OCI-M2 (cell line): ENCODE data around the gene MDK.

Source experiments
- DNase-seq: peaks from one replicate; lab custom pipeline; 2025; ENCODE audit not compliant: unreplicated experiment; lab: John Stamatoyannopoulos, UW

MDK gene, protein sequence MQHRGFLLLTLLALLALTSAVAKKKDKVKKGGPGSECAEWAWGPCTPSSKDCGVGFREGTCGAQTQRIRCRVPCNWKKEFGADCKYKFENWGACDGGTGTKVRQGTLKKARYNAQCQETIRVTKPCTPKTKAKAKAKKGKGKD

DNA sequence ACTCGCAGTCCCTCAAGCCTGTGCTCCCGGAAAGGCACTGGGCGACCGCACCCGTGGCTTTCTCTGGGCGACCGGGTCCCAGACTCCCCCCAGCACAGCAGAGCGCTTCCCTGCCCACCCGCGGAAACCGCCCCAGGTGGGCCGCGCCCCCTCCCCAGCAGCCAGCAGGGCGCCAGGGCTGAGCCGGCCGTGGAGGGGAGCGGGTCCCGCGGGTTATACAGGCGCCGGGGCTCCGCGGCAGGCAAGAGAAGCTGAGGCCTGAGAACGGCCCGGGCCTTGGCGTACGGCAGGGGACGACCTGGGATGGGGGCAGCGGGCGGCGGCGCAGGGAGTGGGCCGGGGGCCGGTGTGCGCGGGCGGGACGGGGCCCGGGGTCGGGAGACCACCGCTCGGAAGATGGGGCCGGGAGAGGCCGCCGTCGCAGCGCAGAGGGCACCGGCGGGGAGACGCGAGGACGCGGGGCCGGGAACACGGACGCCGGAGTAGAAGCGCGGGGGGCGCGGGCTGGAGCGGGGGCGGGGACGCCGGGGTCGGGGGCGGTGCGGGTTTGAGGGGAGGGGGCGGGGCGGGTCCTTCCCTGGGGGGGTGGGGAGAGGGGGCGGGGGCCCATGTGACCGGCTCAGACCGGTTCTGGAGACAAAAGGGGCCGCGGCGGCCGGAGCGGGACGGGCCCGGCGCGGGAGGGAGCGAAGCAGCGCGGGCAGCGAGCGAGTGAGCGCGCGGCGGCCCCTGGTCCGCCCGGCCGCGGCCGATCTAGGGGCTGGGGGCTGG is at the start of gene MDK:
TSS of gene MDK (plus strand) at position 622 of the 771 bp plus-strand sequence. CDS start 389 bp downstream, outside the sequence.
- DNase-seq, result no peak

DNA sequence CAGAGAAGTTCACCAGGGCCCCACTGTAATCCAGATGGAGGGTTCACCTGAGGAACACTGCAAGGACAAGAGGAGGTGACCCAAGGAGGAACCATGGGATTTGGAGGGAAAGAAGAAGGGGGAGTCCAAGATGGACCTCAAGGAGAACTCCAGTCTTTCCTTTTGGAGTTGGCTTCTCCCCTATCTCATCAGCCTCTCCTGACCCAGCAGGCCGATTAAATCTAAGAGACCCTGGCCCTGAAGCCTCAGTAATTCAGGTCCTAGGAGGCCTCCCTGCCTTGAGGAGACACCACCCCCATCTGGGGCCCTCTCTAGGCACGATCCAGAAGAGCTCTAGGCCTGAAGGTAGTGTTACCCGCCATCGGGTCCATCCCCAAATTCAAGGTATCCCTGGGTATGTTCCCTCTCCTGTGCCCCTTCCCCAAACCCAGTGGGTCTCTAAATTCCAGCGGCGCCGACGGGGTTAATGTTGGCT is 49.3 kb upstream of the MDK start:
- DNase-seq, result no peak

DNA sequence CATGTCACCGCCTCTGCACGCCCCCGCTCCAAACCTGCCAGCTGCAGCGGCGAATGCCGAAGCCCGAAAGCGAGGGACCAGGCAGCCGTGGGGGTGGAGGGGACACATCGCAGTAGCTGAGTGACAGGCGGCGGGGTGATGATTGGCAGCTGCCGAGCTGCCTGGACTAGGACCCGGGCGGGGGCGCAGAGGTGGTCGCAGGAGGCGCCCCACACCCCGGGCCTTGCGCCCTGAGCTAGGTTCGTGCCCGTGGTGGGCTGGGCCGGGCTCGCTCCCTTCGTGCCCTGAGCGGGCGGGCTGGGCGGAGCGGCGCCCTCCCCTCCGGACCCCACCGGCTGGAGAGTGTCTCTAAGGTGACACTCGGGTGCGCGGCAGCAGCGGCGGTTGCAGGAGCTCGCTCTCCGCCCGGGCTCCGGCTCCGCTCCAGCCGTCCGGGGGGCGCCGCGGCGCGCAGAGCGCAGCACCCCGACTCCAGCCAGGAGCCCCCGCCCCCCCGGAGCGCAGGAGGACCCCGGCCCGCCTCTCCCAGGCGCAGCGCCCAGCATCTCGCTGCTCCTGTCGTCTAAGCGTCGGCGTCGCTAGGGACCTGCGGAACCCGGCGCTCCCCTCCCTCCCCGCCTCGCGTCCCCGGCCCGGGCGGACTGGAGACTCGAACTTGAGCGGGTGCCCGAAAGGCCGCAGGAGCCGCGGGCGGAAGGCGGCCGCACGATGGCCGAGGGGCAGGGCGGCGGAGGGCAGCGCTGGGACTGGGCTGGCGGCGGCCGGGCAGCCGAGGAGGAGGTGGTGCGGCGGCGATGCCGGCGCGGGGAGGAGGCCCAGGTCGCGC is 48.7 kb upstream of the MDK start:
- DNase-seq, result no peak

DNA sequence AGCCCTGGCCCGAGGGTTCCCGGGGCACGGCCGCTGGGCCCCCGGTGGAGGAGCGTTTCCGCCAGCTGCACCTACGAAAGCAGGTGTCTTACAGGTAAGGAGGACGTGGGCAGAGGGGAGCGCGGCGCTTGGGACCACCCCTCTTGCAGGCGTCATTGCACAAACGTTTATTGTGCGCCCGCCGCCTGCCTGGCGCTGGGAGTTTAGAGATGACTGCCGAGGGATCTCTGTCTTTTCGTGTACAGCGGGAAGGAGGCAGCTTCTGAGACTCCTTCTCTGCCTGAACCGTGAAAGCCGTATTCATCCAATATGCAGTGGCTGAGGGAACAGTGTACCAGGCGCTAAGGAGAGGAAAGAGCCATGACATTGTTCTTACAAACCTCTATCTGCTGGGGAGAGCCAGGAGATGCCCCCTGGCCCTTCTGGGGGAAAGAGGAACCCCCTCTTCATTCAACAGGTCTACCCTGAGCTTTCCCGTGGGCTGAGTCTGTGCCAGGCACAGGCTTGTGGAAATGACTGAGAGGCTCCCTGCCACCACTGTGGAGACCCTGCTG is 48.0 kb upstream of the MDK start:
- no peak for DNase-seq

DNA sequence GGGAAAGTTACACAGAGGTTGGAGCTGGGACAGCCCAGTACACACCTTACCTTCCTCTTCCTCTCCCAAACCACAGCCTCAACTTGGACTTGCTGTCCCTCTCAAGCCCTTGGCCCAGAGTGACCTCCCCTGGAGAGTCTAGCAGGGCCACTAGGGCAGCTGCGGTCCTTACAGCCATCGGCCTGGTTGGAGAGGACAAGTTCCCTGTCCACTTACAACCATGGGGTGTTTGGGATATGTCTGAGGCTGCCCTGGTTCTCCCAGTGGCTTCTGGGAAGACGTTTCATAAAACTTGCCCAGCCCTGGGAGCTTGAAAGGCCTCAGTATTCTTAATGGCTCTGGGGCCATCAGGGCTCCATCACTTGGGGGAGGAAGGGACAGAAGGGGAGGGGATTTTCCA is 47.3 kb upstream of the MDK start:
- DNase-seq, result no peak

DNA sequence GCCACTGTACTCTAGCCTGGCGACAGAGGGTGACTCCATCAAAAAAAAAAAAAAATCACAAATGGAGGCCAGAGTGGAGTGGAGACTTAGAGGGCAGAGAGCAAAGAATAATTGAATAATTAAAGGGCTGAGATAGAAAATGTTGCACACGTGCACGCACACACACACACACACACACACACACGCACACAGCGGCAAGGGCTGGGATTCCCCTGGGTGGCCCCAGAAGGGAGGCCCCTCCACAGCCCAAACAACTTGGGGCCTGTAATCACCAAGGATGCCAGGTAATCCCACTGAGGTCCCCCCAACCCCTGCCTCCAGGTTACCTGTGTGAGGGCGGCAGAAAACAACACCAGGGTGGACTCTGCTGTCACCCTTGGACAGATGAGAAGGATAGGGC is 46.2 kb upstream of the MDK start:
- no peak for DNase-seq

DNA sequence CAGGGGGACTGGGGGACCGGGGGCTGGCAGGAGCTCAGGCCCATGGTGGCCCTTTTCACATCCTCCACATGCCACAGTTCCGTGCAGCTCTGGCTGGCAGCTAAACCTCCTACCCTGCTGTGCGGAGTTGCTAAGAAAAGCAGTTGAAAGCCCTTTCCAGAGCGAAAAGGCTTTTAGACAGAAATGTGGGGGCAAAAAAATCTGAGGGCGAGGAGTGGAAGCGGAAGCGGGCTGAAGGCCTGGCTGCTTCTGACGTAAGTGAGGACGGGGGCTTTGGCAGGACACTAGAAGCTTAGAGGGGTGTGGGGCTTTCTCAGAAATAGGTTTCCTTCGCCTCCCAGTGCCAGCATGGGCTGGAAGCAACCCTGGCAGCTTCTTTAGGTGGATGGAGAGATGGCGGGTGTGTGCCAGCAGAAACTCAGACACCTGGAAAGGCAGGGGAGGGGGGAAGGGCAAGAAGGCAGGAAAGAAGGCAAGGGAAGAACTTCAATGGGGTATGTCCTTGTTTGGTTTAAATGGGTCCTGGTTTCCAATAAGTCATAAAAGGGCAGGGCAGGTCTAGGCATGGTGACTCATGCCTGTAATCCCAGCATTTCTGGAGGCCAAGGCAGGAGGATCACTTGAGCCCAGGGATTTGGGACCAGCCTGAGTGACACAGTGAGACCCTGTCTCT is 45.4 kb upstream of the MDK start:
- DNase-seq, result no peak

DNA sequence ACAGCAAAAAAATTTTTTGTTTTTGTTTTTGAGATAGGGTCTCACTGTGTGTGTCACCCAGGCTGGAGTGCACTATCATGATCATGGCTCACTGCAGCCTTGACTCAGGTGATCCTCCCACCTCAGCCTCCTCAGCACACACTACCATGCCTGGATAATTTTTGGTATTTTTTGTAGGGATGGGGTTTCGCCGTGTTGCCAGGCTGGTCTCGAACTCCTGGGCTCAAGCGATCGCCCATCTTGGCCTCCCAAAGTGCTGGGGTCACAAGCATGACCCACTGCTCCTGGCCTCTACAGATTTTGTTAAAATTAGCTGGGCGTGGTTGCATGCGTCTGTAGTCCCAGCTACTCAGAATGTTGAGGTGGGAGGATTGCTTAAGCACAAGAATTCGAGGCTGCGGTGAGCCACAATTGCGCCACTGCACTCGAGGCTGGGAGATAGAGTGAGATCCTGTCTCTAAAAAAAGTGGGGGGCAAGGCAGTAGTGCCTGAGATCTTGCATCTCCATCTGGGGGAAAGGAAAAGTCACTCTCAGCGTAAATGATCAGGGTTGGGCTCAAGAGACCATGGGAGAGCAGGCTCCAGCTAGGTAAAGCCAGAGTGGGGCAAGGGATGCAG is 44.8 kb upstream of the MDK start:
- DNase-seq, result no peak

DNA sequence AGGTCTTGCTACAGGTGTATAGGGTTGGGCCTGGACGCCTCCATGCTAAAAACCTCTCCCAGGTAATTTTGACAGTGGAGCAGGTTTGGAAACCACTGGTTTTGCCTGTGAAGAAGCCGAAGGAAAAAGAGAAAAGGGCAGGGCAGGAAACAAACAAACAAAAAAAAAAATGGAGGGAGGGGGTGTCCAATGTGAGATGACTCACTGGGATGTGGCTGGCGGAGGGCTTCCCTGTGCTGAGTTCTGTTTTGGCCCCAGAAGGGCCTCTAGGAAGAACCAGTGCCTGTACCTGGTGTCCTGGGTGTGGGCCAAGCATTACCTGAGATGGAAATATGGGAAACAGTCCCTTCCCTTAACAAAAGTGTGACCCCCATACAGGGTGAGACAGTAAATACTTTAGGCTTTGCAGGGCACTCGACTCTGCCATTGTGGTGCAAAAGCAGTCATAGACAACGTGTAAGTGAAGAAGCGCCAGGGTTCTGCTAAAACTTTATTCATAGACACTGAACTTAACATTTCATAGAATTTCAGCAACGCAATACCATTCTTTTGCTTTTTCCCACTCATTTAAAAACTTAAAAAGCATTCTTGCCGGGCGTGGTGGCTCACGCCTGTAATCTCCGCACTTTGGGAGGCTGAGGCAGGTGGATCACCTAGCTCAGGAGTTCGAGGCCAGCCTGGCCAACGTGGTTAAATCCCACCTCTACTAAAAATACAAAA is 43.7 kb upstream of the MDK start:
- no peak for DNase-seq

DNA sequence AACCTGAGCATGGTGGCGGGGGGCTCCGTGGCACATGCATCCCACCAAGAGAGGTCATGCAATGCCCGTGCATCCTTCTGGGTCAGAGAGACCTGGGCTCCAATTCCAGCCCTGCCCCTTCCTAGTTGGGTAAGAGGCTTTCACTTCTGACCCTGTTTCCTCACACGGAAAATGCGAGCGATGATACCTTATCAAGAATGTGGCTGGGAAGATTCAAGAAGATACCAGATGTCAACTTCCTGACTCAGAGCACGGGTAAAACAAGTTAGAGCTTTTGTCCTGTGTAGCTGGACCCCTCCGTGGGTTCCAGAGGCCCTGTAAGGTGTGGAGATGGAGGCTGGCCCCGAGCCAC is 42.9 kb upstream of the MDK start:
- DNase-seq, result no peak

DNA sequence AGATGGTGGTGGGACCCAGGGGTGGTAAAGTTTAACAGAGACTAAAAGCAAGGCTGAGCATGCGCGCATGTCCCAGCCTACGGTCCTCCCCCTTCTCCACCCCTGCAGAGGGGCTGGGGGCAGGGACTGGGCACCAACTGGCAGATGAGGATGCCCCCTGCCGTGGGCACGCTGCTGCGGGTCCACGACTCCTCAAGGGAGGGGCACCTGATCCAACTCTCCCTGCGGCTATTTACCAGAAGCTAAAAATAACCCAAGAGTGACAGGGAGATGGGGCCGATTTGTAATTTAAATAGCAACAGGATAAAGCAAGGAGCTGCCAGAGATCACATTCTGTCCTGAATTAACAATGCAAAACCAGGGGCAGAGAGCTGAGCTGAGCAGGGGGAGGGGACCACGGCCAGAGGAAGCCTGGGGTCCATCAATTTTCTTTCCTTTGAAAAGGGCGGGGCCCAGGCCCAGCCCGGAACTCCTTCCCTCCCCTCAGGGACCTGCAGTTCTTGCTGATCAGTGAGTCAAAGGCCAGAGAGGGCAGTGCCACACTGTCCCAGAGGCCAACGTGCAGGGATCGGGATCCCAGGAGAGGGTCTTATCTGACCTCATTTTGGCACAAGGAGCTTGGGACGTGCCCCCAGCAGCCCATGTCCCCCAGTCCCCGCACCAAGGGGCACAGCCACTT is 42.3 kb upstream of the MDK start:
- DNase-seq, result no peak

DNA sequence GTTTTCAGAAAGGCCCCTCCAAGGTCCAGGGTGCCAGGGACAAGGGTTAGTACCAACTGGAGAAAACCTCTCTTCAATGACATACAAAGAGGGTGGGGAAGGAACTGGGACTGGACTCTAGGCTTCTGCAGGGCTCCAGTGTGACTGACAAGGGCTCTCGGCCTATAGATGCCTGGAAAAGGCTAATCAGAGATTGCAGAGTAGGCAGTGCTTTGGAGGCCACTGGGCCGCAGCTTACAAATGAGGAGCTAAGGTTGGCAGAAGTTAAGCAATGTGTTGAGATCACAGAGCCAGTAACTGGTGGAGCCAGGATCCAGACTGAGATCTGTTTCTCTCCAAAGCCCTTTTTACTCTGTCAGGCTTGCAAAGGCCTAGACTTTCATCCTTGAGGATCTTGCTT is 41.7 kb upstream of the MDK start:
- DNase-seq, result no peak

DNA sequence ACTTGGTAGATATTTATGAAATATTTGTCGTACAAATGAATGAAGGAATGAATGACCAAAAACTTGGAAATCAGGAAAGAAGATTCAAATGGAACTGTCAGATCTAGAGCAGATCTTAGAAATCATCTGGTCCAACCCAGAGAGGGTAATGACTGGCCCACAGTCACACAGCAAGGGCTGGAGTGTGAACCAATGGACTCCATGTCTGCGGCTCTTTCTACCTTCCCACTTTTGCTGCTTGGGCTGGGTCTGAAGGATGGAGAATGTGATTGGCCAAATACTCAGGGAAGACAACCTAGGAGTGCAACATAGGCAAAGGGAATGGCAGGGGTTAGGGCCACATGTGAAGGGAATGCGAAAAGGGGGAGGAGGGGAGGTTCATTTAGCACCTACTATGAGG is 40.0 kb upstream of the MDK start:
- DNase-seq, result no peak

DNA sequence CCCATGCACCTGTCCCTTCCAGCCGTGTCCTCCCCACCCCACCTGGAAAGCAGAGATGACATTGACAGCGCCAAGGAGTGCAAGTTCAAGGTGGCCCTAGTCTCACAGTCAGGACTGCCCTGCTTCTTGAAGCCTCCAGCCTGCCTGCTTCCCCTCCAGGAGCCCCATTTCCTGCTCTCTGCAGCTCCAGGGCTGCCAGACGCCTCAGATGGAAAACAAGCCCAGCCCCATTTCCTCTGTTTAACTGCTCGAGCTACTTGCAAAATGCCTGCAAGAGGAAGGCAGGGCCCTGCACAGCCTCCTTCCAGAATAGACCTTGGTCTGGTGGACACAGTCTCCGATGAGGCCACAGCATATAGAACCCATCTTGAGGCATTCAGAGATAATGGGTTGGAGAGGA is 39.2 kb upstream of the MDK start:
- no peak for DNase-seq

DNA sequence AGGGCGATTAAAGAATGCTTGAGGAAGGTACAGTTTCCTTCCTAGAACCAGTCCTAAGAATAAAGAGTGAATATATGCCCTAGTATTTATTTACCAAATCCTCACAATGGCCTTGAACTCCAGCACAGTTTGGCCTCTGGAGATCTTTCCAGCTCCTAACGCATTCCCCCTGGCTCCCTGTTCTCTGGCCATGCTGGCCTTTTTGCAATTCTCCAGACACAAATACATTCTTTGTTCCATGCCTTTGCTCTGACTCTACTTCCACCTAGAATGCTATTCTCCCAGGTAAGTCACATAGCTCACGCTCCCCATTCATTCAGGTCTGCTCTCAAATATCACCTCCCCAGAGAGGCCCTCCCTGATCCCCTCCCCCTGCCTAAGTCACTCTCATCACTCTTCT is 37.9 kb upstream of the MDK start:
- DNase-seq, result no peak

DNA sequence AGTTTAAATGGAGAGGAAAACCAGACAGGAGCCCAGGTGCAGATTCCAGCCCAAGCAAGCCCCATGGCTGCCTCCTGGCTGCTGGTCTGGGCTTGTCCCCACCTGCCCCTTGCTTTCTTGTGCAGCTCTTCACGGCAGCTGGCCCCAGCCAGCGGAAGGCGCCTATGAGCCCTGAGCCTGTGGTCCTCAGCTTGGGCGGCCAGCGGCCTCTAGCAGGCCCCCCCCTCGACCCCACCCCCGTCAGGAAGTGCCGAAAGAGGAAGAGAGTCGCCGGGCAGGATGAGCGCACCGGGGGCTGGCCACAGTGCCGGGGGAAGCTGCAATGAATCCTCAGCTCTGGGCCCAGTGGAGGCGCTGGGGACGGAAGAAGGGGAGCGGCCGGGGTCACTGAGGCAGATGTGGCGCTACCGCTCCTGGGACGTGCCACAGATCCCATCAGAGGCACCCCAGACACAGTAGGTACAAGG is 36.3 kb upstream of the MDK start:
- DNase-seq, result no peak

DNA sequence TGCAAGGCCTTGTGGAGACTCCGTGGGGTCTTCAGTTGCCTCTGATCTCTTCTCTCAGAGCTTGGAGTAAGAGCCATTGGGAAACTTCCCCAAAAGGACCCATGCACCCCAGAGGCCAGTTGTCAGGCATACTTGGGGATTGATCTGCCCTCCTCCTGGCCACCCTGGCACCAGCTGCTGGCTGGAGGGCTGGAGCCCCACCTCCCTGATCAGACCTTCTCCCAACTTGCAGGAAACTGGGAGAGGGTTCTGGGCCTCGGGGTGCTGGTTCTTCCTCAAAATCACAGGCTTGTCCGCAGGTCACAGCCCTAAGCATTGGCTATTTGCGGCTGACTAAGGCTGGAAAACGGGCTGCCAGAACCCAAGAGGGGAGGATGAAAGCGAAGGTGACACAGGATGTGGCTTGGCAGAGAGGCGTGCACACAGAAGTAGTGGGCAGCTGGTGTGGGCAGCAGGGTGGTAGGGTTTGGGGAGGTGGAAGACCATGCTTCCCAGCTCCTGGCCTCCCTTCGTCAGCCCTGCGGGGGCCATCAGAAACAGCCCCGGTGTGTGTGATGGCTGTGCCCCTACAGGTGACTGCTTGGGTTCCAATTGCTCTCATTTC is 35.5 kb upstream of the MDK start:
- no peak for DNase-seq

DNA sequence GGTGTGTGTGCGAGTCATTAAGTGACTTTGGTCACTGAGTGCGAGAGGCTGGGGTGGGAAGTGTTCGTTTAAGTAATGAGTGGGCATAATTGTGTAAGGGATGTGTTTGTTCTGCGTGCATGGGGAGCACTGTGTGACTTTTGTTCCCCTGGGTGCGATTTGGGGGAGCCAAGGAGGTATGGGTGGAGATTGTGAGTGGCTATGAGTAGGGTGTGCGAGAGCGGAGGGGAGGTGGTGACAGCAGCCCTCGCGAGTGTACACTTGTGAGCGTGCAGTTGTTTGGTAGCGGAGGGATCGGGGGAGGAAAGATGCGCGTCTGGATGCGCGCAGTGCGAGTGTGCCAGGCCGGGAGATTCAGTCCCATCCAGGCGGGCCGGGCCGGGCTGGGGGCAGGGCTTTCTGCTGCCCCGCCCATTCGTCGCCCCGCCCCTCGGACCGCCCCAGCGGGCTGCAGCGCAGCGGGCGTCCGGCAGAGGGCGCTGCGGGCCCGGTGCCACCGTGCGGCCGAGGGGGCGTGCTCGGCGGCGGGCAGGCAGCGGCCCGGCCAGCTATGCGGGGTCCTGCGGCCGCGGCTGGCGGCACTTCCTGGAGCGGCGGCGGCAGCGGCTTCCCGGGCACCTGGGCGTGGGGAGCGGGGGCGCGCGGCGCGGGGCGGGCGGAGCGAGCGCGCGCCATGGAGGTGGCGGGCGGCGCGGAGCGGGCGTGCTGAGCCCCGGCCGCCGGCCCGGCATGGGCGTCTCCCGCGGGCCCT is 34.4 kb upstream of the MDK start, which contains the start of gene DGKZ:
TSS of gene DGKZ (plus strand) at position 578 of the 751 bp plus-strand sequence. CDS start 197 bp downstream, outside the sequence.
- peak; percentile 12 for DNase-seq
